ENCODE results near the gene PPP2R3A.

GRCh38 chr3:136162322-136162721 lies 196.8 kb downstream of the PPP2R3A start:
- no peak for TF ChIP-seq CTCF (IDR thresholded peaks at IDR 0.05; ENCODE audit: low read depth, low read length)
- no peak for TF ChIP-seq EZH2phosphoT487 (IDR thresholded peaks at IDR 0.05; ENCODE audit: low read depth)
